ENCODE measurements around the gene DNAJC17. TPM values are rescaled to one million over a fixed set of nuclear protein-coding genes. Genes with fewer than 3 reads are reported as not detected.

The DNAJC17 gene
- total and polyA plus RNA-seq, 2 of the 13 experiments (the other 11 are each of a cell fraction or from before 2014, with no cell fraction given): 22.2 to 26.5 TPM

- TF ChIP-seq FOXP4 (CRISPR knock-in tag; IDR thresholded peaks at IDR 0.05): peak; percentile 30; the same call in 1 of the 2 replicates
- TF ChIP-seq FOXK2 (IDR thresholded peaks at IDR 0.05): no peak
- TF ChIP-seq ZNF33A (CRISPR knock-in tag; IDR thresholded peaks at IDR 0.05; ENCODE audit: borderline replicate concordance): no peak
- no peak for TF ChIP-seq PHF20 (CRISPR knock-in tag; IDR thresholded peaks at IDR 0.05)
- no peak for TF ChIP-seq THAP7 (CRISPR knock-in tag; IDR thresholded peaks at IDR 0.05)
- no peak for TF ChIP-seq ZNF747 (CRISPR knock-in tag; IDR thresholded peaks at IDR 0.05; ENCODE audit: borderline replicate concordance)
- TF ChIP-seq PLRG1 (conservative IDR thresholded peaks at IDR 0.05): no peak
- TF ChIP-seq HNRNPL (IDR thresholded peaks at IDR 0.05; ENCODE audit: low read depth, low read length): no peak
- no peak for TF ChIP-seq ATF5 (CRISPR knock-in tag; IDR thresholded peaks at IDR 0.05; ENCODE audit: low read depth)
- no peak for TF ChIP-seq ZNF207 (IDR thresholded peaks at IDR 0.05; ENCODE audit: borderline replicate concordance)
- TF ChIP-seq SAP130 (CRISPR knock-in tag; IDR thresholded peaks at IDR 0.05; ENCODE audit: low read depth): 0 out of 2 replicates have a peak, but pooled peaks have one; percentile 20
- TF ChIP-seq PBX3 (CRISPR knock-in tag; IDR thresholded peaks at IDR 0.05; ENCODE audit: borderline replicate concordance): no peak
- TF ChIP-seq SOX13 (IDR thresholded peaks at IDR 0.05): no peak
- no peak for TF ChIP-seq SOX13 (CRISPR knock-in tag; conservative IDR thresholded peaks at IDR 0.05 in 1 of 2, IDR thresholded peaks at IDR 0.05 in 1 of 2)
- TF ChIP-seq ZNF891 (CRISPR knock-in tag; IDR thresholded peaks at IDR 0.05): no peak
- TF ChIP-seq ZNF263 (CRISPR knock-in tag; IDR thresholded peaks at IDR 0.05): peak; percentile 55
- no peak for TF ChIP-seq ZNF83 (CRISPR knock-in tag; IDR thresholded peaks at IDR 0.05; ENCODE audit: borderline replicate concordance)
- no peak for TF ChIP-seq ERF (CRISPR knock-in tag; IDR thresholded peaks at IDR 0.05)
- TF ChIP-seq ZNF382 (CRISPR knock-in tag; IDR thresholded peaks at IDR 0.05; ENCODE audit: borderline replicate concordance): no peak
- peak; percentile 58; the same call in 1 of the 2 replicates for TF ChIP-seq ETV5 (CRISPR knock-in tag; IDR thresholded peaks at IDR 0.05; ENCODE audit: borderline replicate concordance)
- TF ChIP-seq ZNF558 (CRISPR knock-in tag; IDR thresholded peaks at IDR 0.05; ENCODE audit: borderline replicate concordance): no peak
- no peak for TF ChIP-seq ZNF367 (CRISPR knock-in tag; IDR thresholded peaks at IDR 0.05; ENCODE audit: borderline replicate concordance)
- TF ChIP-seq NAIF1 (CRISPR knock-in tag; IDR thresholded peaks at IDR 0.05; ENCODE audit: borderline replicate concordance): no peak
- no peak for TF ChIP-seq ZSCAN20 (CRISPR knock-in tag; IDR thresholded peaks at IDR 0.05; ENCODE audit: borderline replicate concordance)
- no peak for TF ChIP-seq TAF15 (IDR thresholded peaks at IDR 0.05; ENCODE audit: low read depth, low read length, poor library complexity, severe bottlenecking)
- no peak for TF ChIP-seq ZNF746 (CRISPR knock-in tag; IDR thresholded peaks at IDR 0.05)
- no peak for TF ChIP-seq ZKSCAN8 (CRISPR knock-in tag; IDR thresholded peaks at IDR 0.05; ENCODE audit: borderline replicate concordance)
- TF ChIP-seq KLF11 (CRISPR knock-in tag; IDR thresholded peaks at IDR 0.05): no peak
Measured at GRCh38 chr15:40847223-40847961, 40.1 kb upstream of the DNAJC17 start (continued).

Data from HepG2 (cell line).